GM12874 (cell line): ENCODE measurements around the gene TEN1.

ENCODE experiments used
- CTCF ChIP-seq: IDR thresholded peaks from 2 replicates; pipeline ENCODE4 v1.5.1; 2011; ENCODE audit warnings: low read depth, mild to moderate bottlenecking, control low read depth, low read length, moderate library complexity; ENCODE audit not compliant: insufficient read depth

TEN1 gene

GRCh38 chr17:76018801-76019200 lies 39.8 kb downstream of the TEN1 start:
- TF ChIP-seq CTCF: no peak

- TF ChIP-seq CTCF: no peak
Observed at GRCh38 chr17:76019833-76020467, 40.9 kb downstream of the TEN1 start.

GRCh38 chr17:76022285-76022684 lies 43.2 kb downstream of the TEN1 start:
- TF ChIP-seq CTCF: no peak

GRCh38 chr17:76022973-76023899 lies 44.2 kb downstream of the TEN1 start:
- no peak for TF ChIP-seq CTCF

GRCh38 chr17:76023900-76024237 lies 44.8 kb downstream of the TEN1 start:
- TF ChIP-seq CTCF: no peak

- TF ChIP-seq CTCF: no peak
Observed at GRCh38 chr17:76024353-76024752, 45.3 kb downstream of the TEN1 start.

GRCh38 chr17:76025294-76025693 lies 46.3 kb downstream of the TEN1 start:
- no peak for TF ChIP-seq CTCF
